PFSK-1 (cell line): ENCODE results near the gene ADAMTS20.

Experiments used
- FOXP2 ChIP-seq: optimal IDR thresholded peaks from 2 replicates; pipeline ENCODE3; 2011; ENCODE audit warnings: borderline replicate concordance, control low read depth, inconsistent platforms; ENCODE audit not compliant: insufficient read depth; ENCODE audit errors: extremely low read length, extremely low read depth
- POLR2AphosphoS5 ChIP-seq: IDR thresholded peaks from 2 replicates; pipeline ENCODE4 v1.6.1; 2012; ENCODE audit warnings: low read depth, mild to moderate bottlenecking, control low read depth, low read length, moderate library complexity
- SIN3A ChIP-seq: IDR thresholded peaks from 2 replicates; pipeline ENCODE4 v1.6.1; 2012; ENCODE audit warnings: mild to moderate bottlenecking, low read length, moderate library complexity, borderline replicate concordance; ENCODE audit not compliant: insufficient read depth
- TAF1 ChIP-seq: IDR thresholded peaks from 2 replicates; pipeline ENCODE4 v1.6.1; 2012; ENCODE audit warnings: low read length, control low read depth, borderline replicate concordance; ENCODE audit not compliant: insufficient read depth
- TF ChIP-seq, protein P1 (sequence below), 2 experiments: IDR thresholded peaks; 2 replicates each; pipeline versions ENCODE4 v1.6.1 to v1.8.0; 2011 to 2012; ENCODE audit warnings: low read depth in 2 of 2, low read length in 2 of 2, control low read depth in 1 of 2, inconsistent platforms in 1 of 2, mild to moderate bottlenecking in 1 of 2, moderate library complexity in 1 of 2; ENCODE audit not compliant: insufficient read depth in 1 of 2

ADAMTS20 gene

DNA sequence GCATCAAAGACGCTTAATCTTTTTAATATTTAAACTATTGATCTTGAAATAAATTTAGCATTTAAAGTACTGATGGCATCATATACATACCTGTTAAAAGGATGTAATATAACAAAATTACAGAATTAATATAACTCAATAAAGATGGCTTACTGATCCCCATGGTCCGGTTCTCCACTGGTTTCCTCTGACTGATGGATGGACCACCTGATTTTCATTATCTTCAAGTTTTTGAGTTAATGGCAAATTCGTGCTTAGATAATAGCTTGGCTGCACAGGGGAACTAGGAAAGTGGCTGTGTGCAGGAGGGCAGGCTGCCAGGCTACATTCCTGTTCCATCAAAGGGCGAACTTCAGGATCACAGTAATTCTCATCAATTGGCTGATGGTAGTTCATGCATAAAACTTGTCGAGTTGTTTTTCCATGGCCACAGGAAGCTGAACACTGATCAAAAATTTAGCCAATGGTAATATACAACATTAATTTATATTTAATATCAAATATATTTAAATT is 123.9 kb downstream of the ADAMTS20 start:
- TF ChIP-seq, protein P1, sequence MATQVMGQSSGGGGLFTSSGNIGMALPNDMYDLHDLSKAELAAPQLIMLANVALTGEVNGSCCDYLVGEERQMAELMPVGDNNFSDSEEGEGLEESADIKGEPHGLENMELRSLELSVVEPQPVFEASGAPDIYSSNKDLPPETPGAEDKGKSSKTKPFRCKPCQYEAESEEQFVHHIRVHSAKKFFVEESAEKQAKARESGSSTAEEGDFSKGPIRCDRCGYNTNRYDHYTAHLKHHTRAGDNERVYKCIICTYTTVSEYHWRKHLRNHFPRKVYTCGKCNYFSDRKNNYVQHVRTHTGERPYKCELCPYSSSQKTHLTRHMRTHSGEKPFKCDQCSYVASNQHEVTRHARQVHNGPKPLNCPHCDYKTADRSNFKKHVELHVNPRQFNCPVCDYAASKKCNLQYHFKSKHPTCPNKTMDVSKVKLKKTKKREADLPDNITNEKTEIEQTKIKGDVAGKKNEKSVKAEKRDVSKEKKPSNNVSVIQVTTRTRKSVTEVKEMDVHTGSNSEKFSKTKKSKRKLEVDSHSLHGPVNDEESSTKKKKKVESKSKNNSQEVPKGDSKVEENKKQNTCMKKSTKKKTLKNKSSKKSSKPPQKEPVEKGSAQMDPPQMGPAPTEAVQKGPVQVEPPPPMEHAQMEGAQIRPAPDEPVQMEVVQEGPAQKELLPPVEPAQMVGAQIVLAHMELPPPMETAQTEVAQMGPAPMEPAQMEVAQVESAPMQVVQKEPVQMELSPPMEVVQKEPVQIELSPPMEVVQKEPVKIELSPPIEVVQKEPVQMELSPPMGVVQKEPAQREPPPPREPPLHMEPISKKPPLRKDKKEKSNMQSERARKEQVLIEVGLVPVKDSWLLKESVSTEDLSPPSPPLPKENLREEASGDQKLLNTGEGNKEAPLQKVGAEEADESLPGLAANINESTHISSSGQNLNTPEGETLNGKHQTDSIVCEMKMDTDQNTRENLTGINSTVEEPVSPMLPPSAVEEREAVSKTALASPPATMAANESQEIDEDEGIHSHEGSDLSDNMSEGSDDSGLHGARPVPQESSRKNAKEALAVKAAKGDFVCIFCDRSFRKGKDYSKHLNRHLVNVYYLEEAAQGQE (IDR thresholded peaks at IDR 0.05; ENCODE audit: insufficient read depth in 1 of 2, low read depth in 2 of 2, low read length in 2 of 2) = no peak
- TF ChIP-seq SIN3A = no peak
- no peak for TF ChIP-seq FOXP2
- TF ChIP-seq TAF1 = no peak
- TF ChIP-seq POLR2AphosphoS5 = no peak

- TF ChIP-seq POLR2AphosphoS5 (no peak), SIN3A (no peak), FOXP2 (no peak), TAF1 (no peak)
- TF ChIP-seq, protein P1 (IDR thresholded peaks at IDR 0.05; ENCODE audit: insufficient read depth in 1 of 2, low read depth in 2 of 2, low read length in 2 of 2) = no peak
Measured at GRCh38 chr12:43425361-43425760, 126.6 kb downstream of the ADAMTS20 start.

DNA sequence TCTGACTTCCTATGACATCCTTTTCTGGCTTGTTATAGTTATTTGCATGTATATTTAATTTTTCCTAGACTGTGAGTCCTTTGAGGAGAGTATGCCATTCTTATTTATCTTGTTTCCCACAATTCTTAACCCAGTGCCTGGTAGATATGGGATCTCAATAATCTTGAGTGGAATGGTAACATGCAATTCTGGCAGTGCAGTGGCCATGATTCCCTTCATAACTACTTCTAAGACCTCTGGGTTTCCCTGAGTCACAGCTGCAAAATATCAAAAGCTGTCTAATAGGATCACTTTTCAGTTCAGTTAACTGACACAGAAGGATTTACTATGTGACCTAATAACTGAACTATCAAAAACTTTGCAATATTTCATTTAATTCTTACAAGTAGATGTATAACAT is 135.0 kb downstream of the ADAMTS20 start:
- TF ChIP-seq POLR2AphosphoS5 = no peak
- TF ChIP-seq TAF1 = no peak
- TF ChIP-seq, protein P1 (IDR thresholded peaks at IDR 0.05; ENCODE audit: insufficient read depth in 1 of 2, low read depth in 2 of 2, low read length in 2 of 2) = no peak
- TF ChIP-seq FOXP2 = no peak
- no peak for TF ChIP-seq SIN3A

DNA sequence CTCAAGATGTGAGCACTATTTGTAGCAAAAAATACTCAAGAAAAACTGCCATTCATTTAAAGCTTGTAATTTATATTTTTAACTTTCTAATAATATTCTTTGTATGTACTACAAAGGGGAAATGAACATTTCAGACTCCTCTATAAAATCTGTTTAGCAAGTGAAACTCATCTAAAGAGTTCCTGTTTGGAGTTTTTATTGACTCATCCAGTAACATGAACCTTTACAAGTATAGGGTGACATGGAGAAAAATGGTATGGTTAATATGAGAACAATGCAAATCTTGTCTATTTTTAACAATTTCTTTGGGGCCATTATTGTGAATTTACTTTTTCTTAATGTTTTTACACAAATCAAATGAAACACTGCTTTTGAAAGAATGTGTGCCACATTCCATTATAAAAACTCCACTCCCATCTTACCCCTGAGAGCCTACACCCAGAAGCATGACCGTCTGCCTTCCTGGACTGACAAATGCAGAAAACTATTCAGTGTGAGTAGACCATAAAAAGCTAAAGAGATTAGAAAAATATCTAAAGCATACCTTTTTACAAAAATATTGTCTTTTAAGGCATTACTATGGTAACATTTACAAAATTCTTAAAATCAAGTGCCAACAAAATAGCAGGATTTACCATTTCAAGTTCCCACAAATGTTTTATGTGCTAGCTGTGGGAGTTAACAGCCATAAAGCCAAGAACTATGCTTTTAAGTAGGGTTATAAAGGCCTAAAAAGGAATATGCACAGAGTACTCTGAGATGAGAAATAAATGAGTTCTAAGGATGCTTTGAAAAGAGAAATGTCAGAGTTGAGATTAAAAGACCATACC is 144.0 kb downstream of the ADAMTS20 start:
- TF ChIP-seq TAF1 (no peak), POLR2AphosphoS5 (no peak), SIN3A (no peak), FOXP2 (no peak)
- TF ChIP-seq, protein P1 (IDR thresholded peaks at IDR 0.05; ENCODE audit: insufficient read depth in 1 of 2, low read depth in 2 of 2, low read length in 2 of 2) = no peak
